Endothelial cell of umbilical vein (primary cell): Measurements from ENCODE around the gene UBR4. TPM values are rescaled to one million over a fixed set of nuclear protein-coding genes. Genes with fewer than 3 reads are reported as not detected.

Experiments used
- BruUV-seq: library from RNA; stranded (reverse); fragments of 400-500 nt; replicated peaks from 2 replicates; lab custom pipeline; 2021; lab: Mats Ljungman, UMichigan
- CTCF ChIA-PET: fragments of 300-600, 350-600 bp; sonication (Branson Sonifier 250); formaldehyde crosslinking; loops from one replicate; lab custom pipeline; 2021; ENCODE audit warnings: antibody characterized with exemption, inconsistent platforms; lab: Charles Lee
- POLR2A ChIA-PET: fragments of 300-600, 350-600 bp; sonication (Branson Sonifier 250); formaldehyde crosslinking; loops from one replicate; lab custom pipeline; 2021; ENCODE audit warnings: antibody characterized with exemption, inconsistent platforms; lab: Charles Lee
- DNase-seq: peaks from one replicate; pipeline ENCODE4 v3.0.0-alpha.2; 2011; ENCODE audit warnings: low read depth, low spot score
- FAIRE-seq: peaks from 2 replicates; lab custom pipeline; 2011; peaks lifted over from hg19 to GRCh38; lab: Jason Lieb, UNC
- H2AFZ ChIP-seq: 2 replicates; pipeline ENCODE4 v1.6.0; 2012; ENCODE audit warnings: low read depth, low read length, control low read depth, inconsistent platforms
- H3K27ac ChIP-seq: 2 replicates; pipeline ENCODE4 v1.5.1; 2011; ENCODE audit warnings: low read depth, mild to moderate bottlenecking, control low read depth, low read length, moderate library complexity; ENCODE audit not compliant: insufficient read depth
- H3K27me3 ChIP-seq, 2 experiments: 2 replicates each; pipeline versions ENCODE4 v1.6.0 to v1.6.1; 2011; ENCODE audit warnings: low read length in 2 of 2, mixed read lengths in 1 of 2; ENCODE audit not compliant: control insufficient read depth in 2 of 2, insufficient read depth in 2 of 2
- H3K36me3 ChIP-seq, 2 experiments: 2 replicates in 1 of 2; 3 replicates in 1 of 2; pipeline ENCODE4 v1.5.1; 2011; ENCODE audit warnings: low read length in 2 of 2, mild to moderate bottlenecking in 1 of 2, moderate library complexity in 1 of 2; ENCODE audit not compliant: control insufficient read depth in 2 of 2, insufficient read depth in 2 of 2; ENCODE audit errors: extremely low read depth in 1 of 2
- H3K4me1 ChIP-seq: 3 replicates; pipeline ENCODE4 v1.5.1; 2011; ENCODE audit warnings: mild to moderate bottlenecking, low read length; ENCODE audit not compliant: control insufficient read depth, insufficient read depth; ENCODE audit errors: extremely low read depth
- H3K4me2 ChIP-seq: 2 replicates; pipeline ENCODE4 v1.6.1; 2011; ENCODE audit warnings: low read length, control low read depth, mixed read lengths; ENCODE audit not compliant: insufficient read depth
- H3K4me3 ChIP-seq, 3 experiments: fragments of 200-600 bp in 1 of 3; sonication (generic), shearing (Covaris generic) in 1 of 3; replicated peaks in 1 of 3; 2 replicates each; pipeline ENCODE4 v1.5.1; 2011 to 2016; ENCODE audit warnings: control low read depth in 3 of 3, low read length in 3 of 3, mild to moderate bottlenecking in 2 of 3, inconsistent platforms in 1 of 3, low read depth in 1 of 3, moderate library complexity in 1 of 3; ENCODE audit not compliant: insufficient read depth in 1 of 3
- H3K79me2 ChIP-seq: 2 replicates; pipeline ENCODE4 v1.6.0; 2012; ENCODE audit warnings: low read length, inconsistent platforms; ENCODE audit not compliant: control insufficient read depth, insufficient read depth
- H3K9ac ChIP-seq: replicated peaks from 2 replicates; pipeline ENCODE3; 2011; ENCODE audit warnings: low read length, control low read depth; ENCODE audit not compliant: insufficient read depth; ENCODE audit errors: extremely low read depth
- H3K9me1 ChIP-seq: replicated peaks from 3 replicates; pipeline ENCODE4 v1.6.0; 2011; ENCODE audit warnings: mild to moderate bottlenecking, low read length; ENCODE audit not compliant: control insufficient read depth, insufficient read depth; ENCODE audit errors: extremely low read depth
- H3K9me3 ChIP-seq: replicated peaks from 2 replicates; pipeline ENCODE4 v1.5.1; 2012; ENCODE audit warnings: low read length, inconsistent platforms; ENCODE audit not compliant: control insufficient read depth, insufficient read depth
- H4K20me1 ChIP-seq: replicated peaks from 2 replicates; pipeline ENCODE3; 2011; ENCODE audit warnings: mild to moderate bottlenecking, low read length; ENCODE audit not compliant: control insufficient read depth, insufficient read depth; ENCODE audit errors: extremely low read depth
- EZH2 ChIP-seq: IDR thresholded peaks from 2 replicates; pipeline ENCODE4 v1.6.1; 2012; ENCODE audit warnings: borderline replicate concordance, low read depth, mild to moderate bottlenecking, moderate library complexity, low read length, inconsistent platforms; ENCODE audit not compliant: severe bottlenecking
- FOS ChIP-seq: IDR thresholded peaks from 2 replicates; pipeline ENCODE4 v1.6.1; 2011; ENCODE audit warnings: mild to moderate bottlenecking, low read length, moderate library complexity, borderline replicate concordance; ENCODE audit not compliant: insufficient read depth
- GATA2 ChIP-seq: IDR thresholded peaks from 2 replicates; pipeline ENCODE4 v1.7.0; 2011; ENCODE audit warnings: low read depth, mild to moderate bottlenecking, moderate library complexity, mixed read lengths, low read length; ENCODE audit not compliant: insufficient read length, insufficient read depth
- JUN ChIP-seq: IDR thresholded peaks from 2 replicates; pipeline ENCODE4 v1.6.1; 2011; ENCODE audit warnings: borderline replicate concordance, low read depth; ENCODE audit not compliant: insufficient read length, insufficient read depth
- MYC ChIP-seq: IDR thresholded peaks from one replicate; pipeline ENCODE4 v1.6.1; 2011; ENCODE audit warnings: mild to moderate bottlenecking, low read depth, low read length
- POLR2A ChIP-seq: IDR thresholded peaks from 2 replicates; pipeline ENCODE4 v1.6.1; 2012; ENCODE audit warnings: low read depth, mild to moderate bottlenecking, control low read depth, low read length
- POLR2AphosphoS5 ChIP-seq: IDR thresholded peaks from 2 replicates; pipeline ENCODE4 v1.6.1; 2012; ENCODE audit warnings: low read depth, mild to moderate bottlenecking, control low read depth, low read length, moderate library complexity; ENCODE audit not compliant: insufficient read depth
- dilution Hi-C: fragments of 300-500 bp; cut with MboI; formaldehyde crosslinking; loops from one replicate; pipeline ENCODE4 v1.15.0; 2019; ENCODE audit warnings: low sequenced_read_pairs; ENCODE audit not compliant: extremely low pct_ligation_motif_present
- intact Hi-C: fragments of 100-400 bp; cut with micrococcal nuclease; formaldehyde crosslinking; loops from one replicate; pipeline ENCODE4 v1.10.0; 2022
- polyA plus RNA-seq, 4 experiments: library from polyadenylated mRNA; depleted of rRNA in 3 of 4; stranded (reverse) in 3 of 4; unstranded in 1 of 4; fragments of >200 nt; gene quantifications; 2 replicates each; pipeline versions ENCODE4 v1.2.1 to v1.2.3, GENCODE V29; 2011 to 2012; ENCODE audit warnings: missing spikeins in 1 of 4
- total RNA-seq: library from RNA; stranded (reverse); gene quantifications from 2 replicates; pipeline ENCODE4 v1.2.3, GENCODE V29; 2021
- TF ChIP-seq, protein P1 (sequence below): IDR thresholded peaks from 2 replicates; pipeline ENCODE4 v1.6.1; 2011; ENCODE audit not compliant: insufficient read depth, insufficient read length
- TF ChIP-seq, protein P2 (sequence below), 2 donors: IDR thresholded peaks; 1 replicate in 1 of 2; 2 replicates in 1 of 2; pipeline ENCODE4 v1.5.1; 2011; ENCODE audit warnings: low read length in 2 of 2, mild to moderate bottlenecking in 2 of 2, moderate library complexity in 2 of 2, control low read depth in 1 of 2, inconsistent platforms in 1 of 2, low read depth in 1 of 2; ENCODE audit not compliant: insufficient read depth in 1 of 2; ENCODE audit errors: extremely low read depth in 1 of 2

Gene UBR4
- total and polyA plus RNA-seq, 2 donors (not counting 3 experiments of a cell fraction or from before 2014, with no cell fraction given) = 125 to 150 TPM

DNA sequence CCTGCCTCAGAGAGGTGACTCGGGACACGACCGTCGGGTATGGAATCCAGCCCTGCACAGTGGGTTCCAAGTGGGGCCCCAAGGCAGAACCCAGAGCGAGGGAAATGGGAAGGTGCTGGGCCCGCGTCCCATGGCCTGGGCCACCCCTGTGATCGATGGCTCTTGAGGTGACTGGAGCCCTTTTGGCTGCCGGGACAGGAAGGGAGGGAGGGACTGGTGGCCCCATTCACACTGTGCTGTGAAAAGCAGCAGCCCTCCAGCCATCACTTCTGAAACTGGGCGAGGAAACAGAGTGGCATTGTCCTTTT, 143.2 kb downstream of the UBR4 start:
- no peak overlapping the region for H3K4me2 ChIP-seq
- no peak overlapping the region for H3K9ac ChIP-seq
- H3K79me2 ChIP-seq = no peaks in the 10 kb centered on the region
- H3K4me3 ChIP-seq = no peak overlapping the region
- dilution Hi-C loops = no loop called here
- FAIRE-seq (no peak), DNase-seq (no peak)
- no peaks in the 10 kb centered on the region for H3K9me3 ChIP-seq
- CTCF ChIA-PET = interaction anchor here (2.0 to 3.2 kb wide), 3 partner anchors 154 to 191 kb away, joined by 5 to 14 read pairs (median 7); no protein-coding TSS in a partner anchor
- POLR2A ChIA-PET = no interaction called here
- no peaks in the 10 kb centered on the region for H3K9me1 ChIP-seq
- H3K4me1 ChIP-seq = no peaks in the 10 kb centered on the region
- intact Hi-C loops = loop anchor here (5.0 kb wide), 1 partner anchor 95 kb away; no protein-coding TSS in a partner anchor
- no peaks in the 10 kb centered on the region for H3K27me3 ChIP-seq
- no peak overlapping the region for H2AFZ ChIP-seq
- no peaks in the 10 kb centered on the region for H4K20me1 ChIP-seq
- no peaks in the 10 kb centered on the region for H3K36me3 ChIP-seq
- no peak overlapping the region for H3K27ac ChIP-seq
- no TSS peak for BruUV-seq
- no peak for TF ChIP-seq GATA2
- TF ChIP-seq EZH2 = no peak
- TF ChIP-seq, protein P1, sequence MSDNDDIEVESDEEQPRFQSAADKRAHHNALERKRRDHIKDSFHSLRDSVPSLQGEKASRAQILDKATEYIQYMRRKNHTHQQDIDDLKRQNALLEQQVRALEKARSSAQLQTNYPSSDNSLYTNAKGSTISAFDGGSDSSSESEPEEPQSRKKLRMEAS = no peak
- no peak for TF ChIP-seq MYC
- no peak for TF ChIP-seq JUN
- TF ChIP-seq, protein P2, sequence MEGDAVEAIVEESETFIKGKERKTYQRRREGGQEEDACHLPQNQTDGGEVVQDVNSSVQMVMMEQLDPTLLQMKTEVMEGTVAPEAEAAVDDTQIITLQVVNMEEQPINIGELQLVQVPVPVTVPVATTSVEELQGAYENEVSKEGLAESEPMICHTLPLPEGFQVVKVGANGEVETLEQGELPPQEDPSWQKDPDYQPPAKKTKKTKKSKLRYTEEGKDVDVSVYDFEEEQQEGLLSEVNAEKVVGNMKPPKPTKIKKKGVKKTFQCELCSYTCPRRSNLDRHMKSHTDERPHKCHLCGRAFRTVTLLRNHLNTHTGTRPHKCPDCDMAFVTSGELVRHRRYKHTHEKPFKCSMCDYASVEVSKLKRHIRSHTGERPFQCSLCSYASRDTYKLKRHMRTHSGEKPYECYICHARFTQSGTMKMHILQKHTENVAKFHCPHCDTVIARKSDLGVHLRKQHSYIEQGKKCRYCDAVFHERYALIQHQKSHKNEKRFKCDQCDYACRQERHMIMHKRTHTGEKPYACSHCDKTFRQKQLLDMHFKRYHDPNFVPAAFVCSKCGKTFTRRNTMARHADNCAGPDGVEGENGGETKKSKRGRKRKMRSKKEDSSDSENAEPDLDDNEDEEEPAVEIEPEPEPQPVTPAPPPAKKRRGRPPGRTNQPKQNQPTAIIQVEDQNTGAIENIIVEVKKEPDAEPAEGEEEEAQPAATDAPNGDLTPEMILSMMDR (IDR thresholded peaks at IDR 0.05; ENCODE audit: extremely low read depth in 1 of 2, insufficient read depth in 1 of 2, low read depth in 1 of 2, low read length in 2 of 2) = no peak
- no peak for TF ChIP-seq POLR2A
- TF ChIP-seq POLR2AphosphoS5 = no peak
- no peak for TF ChIP-seq FOS
